Activated CD4-positive, alpha-beta T cell treated with anti-CD3 and anti-CD28 coated beads, Interleukin-2, amount 50 U/mL, for 48 hours (primary cell): Measurements from ENCODE around the gene LMX1B.

Source experiments
- DNase-seq, 2 experiments: peaks; one replicate each; pipeline ENCODE4 v3.0.0-alpha.2; 2020

The LMX1B gene

GRCh38 chr9:126619361-126620135 lies 5.8 kb downstream of the LMX1B start:
- no peak for DNase-seq

GRCh38 chr9:126620478-126620877 lies 6.8 kb downstream of the LMX1B start:
- no peak for DNase-seq

- DNase-seq: no peak
These were observed 7.6 kb downstream of the LMX1B start for GRCh38 chr9:126621061-126621918.

DNA sequence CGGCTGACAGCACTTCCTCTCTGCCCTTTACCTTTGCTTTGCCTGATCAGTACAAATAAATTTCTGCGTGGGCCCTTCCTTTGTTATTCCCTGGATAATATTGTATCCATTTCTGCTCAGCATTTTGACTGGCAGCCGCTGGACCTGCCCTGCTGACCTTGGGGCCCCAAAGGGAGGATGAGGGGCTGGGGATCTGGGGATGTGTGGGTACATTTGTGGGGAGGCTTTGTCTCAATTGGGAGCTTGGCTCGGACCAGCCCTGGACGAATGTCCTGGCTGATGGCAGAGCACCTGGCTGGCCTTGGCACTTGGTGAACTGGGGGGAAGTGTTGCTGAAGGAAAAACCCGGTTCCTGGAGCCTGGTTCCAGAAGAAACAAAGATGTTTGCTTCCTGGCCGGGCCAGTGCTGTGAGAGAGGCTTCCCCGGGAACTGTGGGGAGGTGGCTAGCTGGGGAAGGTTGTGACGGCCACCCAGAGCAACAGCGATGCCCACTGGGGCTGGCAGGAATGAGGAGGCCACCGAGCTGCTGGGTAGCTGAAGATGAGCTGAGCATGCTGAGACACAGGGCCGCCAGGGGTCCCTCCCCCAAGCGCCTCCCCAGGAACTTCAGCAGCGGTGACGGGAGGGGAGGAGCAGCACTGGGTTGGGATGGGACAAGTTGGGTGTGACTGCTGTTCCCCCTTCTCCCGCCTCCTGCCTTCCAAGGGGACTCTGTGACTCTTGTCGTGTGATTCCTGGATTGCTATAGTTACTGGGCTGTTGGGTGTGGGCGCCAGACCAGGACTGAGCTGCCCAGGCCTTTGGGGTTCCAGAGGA lies 8.4 kb downstream of the LMX1B start:
- DNase-seq: no peak

DNA sequence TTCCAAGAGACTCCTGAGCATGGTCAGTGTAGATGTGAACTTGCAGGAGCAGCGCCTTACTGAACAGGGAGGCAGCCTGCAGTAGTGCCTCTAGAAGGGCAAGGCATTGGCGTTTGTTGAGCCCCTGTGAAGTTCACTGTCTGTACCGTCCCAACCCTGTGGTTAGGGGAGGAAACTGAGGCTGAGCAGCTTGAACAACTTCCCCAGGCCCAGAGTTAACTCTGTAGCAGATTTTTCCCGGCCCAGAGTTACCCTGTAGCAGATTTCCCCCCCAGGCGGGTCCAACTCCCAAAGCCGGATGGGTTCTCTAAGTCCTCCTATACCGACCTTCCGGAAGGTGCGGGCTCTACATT lies 9.6 kb downstream of the LMX1B start:
- DNase-seq: no peak

DNA sequence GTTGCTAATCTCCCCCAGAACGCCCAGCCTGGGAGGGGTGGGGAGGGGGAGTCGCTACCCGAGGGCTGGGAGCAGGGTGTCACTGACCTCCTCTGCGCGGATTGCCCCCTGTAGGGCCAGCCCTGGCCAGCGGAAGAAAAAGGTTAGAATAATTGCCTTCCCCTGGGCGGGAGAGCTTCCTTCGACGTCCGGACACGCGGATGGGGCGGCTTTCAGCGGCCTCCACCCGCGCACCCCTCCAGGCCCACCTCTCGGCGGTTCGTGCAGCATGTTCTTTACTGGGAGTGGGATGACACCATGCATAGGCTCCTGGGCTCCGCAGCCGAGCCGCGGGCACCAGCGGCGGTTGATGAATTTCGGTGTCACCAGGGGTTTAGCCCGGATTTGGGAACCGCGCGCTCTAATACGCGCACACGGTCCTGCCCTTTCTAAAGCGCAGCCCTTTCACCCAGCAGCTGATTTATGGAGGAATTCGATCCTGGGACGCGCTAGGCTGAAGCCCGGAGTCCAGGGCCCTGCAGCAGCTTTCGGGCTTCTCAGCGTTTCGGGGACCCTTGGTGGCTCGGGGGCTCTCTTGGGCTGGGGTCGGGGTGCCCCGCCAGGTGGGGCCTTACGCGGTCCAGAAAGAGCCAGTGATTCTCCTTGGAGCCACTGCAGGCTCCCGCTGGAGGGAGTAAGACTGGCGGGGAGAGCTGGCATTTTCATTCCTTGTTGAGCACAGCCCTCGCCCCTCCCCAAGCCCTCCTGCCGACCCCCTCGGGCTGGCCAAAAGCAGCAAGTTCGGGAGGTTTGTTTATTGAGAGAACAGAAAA lies 10.1 kb downstream of the LMX1B start:
- no peak for DNase-seq

DNA sequence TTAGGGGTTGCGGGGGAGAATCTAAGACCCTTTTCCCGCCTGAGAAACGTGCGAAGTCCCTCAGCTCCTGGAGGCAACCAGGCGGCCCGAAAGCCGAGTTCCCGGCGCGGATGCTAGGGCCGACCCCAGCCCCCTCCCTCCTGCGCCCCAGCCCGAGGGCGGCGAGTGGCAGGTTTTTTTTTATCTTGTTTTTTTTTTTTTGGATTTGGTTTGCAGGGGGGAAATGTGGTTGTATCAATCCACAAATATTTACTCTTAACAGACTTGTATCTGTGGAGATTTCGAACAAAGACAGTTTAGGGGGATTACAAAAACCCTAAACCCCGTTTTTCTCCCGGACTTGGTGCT lies 10.7 kb downstream of the LMX1B start:
- no peak for DNase-seq

DNA sequence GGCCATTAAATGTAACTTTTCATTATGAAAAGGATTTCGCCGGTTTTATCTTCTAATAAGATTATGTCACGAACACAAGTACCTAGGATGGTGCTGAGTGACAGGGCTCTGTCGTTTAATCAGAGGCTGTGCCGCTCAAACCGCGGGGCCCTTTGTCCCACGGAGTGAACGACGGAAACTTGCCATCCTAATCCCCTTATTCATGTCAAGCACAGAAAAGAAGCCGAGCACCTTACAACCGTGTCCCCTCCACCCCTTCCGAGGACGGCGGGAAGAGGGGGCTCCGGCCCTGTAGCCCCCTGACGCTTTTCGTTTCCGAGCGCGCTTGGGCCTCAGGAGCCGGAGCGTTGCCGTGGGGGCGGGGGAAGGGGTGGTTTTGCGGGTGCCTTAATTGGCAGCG lies 11.2 kb downstream of the LMX1B start:
- no peak for DNase-seq

DNA sequence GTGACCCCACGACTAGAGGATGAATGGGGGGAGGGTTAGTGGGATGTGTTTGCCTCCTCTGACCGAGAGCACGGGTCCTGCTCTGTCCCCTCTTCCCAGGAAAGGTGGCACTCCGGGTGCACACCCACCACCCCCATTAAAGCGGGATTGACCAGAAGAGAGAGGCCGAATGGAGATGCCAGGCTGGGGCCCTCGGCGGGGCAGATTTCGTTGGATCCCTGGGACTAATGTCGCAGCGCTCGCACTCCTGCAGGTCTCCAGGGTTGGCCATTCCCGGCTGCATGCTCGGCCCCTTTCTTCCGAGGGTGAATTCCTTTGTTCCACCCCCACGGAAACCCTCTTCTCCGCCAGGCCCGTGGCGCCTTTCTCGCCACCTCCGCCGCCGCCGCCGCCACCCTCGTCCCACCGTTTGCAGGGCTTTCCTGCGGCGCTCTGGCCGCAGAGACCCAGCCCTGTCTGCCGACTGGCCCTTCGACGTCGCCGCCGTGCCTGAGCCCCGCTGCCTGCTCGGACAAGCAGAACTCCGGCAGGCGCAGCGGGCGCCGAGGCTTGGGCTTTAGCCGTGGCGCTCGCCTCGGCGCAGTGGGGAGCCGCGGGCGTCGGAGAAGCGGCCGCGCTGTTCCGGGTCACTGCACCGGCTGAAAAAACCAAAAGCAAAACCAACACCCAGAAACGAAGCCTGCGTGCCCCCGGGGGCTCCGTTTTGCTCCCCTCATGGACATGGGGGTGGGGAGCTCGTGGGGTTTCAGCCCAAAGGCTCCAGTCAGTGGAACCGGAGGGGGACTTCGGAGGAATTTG lies 11.8 kb downstream of the LMX1B start:
- DNase-seq: no peak

- DNase-seq: no peak
These were observed 12.6 kb downstream of the LMX1B start for GRCh38 chr9:126626127-126626925.

- DNase-seq: no peak
These were observed 13.2 kb downstream of the LMX1B start for GRCh38 chr9:126626926-126627233.

DNA sequence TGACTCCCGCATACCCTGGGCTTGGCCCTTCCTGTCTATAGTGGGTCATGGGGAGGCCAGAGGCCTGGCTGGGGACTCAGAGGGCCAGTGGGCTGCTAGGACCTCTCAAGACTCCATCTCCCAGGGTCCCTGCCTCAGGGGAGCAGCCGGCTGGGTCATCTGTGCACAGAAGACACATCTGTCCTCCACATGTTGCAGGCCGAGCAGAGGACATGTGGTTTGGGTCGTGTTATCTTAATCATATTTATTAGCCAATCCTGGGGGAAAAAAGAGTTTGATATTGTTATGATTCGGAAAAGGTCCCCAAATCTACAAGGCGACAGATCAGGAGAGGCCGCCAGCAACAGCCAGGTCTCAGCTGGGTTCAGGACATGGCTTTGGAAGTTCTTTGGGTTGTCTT lies 14.4 kb downstream of the LMX1B start:
- no peak for DNase-seq

GRCh38 chr9:126628969-126629674 lies 15.4 kb downstream of the LMX1B start:
- DNase-seq: no peak

GRCh38 chr9:126630458-126631237 lies 16.9 kb downstream of the LMX1B start:
- DNase-seq: no peak

DNA sequence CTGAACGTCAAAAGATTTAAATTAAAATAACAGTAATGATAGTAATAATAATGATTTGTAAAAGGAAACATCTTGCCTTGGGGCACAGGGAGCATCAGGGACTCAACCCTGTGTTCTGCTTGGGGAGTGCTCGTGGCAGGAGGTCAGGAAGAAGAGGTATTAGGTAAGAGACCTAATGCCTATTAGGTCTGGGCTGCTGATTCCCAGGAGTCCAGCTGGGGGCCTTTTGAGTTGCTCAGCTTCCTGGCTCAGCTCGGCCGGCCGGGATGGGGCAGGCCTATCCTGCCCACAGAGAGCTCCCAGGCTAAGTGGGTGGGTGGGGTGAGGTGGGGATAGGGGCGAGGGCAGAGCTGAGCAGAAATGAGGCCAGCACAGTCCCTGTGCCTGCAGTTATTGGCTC lies 17.5 kb downstream of the LMX1B start:
- no peak for DNase-seq

DNA sequence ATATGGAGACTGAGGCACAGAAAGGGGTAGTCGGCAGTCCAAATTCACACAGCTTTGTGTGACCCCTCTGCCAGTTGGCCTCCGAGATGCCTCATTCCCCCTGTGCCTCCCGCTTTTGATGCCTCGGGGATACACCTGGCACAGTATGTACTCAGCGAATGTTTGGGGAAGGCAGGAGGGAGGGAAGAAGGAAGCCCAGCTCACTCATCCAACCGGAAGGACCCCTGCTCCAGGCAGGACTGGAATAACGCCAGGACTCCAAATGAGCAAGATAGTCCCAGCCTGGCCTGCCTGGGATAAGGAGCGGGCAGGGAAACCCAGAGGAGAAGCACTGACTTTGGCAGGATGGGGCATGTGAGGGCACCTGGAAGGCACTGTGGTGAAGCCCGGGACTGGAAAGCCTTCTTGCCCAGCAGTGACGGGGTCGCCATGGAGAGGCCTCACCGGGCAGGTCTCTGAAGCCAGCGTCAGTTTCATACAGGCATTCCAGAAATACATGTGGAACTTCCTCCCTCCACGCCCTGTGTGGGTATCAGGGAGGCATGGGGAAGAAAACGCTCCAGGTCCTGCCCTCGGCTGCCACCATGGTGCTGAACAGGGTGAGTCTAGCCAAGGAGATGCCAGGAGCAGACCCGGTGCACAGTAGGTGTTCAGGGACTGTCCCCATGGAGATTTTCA lies 20.3 kb downstream of the LMX1B start:
- DNase-seq: no peak

DNA sequence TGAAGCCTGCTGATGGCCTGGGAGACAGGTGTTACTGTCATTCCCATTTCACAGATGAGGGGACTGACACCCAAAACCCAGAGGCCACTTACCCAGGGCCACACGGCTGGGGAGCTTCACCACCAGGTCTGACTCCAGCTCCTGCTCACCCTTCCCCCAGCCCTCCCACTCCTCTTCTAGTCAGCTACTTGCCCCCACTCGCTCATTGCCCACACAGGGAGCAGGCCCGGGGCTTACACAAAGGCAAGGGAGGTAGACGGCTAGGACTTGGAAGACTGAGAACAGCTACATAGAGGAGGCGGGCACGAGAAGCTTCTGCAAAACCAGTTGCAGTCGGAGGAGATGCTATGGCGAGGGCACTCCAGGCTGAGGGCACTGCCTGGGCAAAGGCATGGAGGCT lies 21.3 kb downstream of the LMX1B start:
- no peak for DNase-seq

DNA sequence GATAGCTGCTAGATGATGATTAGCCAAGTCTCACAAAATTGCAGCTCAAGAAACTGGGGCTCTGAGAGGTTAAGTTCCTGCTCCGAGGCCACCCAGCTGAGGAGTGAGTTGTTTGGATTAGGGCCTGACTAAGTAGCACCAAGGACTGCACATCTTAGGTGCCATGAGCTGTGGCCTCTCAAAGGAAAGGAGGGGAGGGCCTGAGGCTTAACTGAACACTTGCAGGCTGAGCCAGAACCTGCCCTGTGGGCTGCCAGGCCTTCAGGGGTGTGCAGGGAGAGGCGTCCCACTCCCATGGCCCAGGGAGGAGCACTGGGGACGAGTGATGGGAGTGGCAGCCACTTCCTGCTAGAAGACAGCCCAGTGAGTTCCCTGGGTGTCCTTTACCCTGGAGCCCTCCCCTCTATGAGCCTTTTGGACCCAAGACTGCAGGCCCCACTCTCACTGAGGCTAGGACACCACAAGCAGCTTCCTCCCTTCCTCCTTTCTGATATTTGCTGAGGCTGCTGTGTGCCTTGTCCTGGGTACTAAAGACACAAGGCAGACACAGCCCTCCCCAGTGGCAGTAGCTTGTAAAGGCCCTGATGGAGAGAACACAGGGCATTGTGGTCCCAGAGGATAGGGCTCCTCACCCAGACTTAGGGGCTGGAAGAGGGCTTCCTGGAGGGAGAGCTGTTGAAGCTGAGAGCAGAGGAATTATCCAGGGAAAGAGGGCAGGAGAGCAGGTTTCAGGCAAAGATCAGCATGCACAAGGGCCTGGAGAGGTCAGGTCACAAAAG lies 22.1 kb downstream of the LMX1B start:
- DNase-seq: no peak
